Gastroesophageal sphincter (tissue), 4 donors: ENCODE results near the gene ZNF780B. TPM values are rescaled to one million over a fixed set of nuclear protein-coding genes. Genes with fewer than 3 reads are reported as not detected.
"Not testable (repeated sequence)": the region's sequence is repeated elsewhere in the genome, so short reads cannot be mapped to it uniquely, and the experiment has no call there.

Source experiments
- ATAC-seq: fragments of 150-250 bp; one replicate; pipeline ENCODE4 v1.9.1; 2016; ENCODE audit warnings: mild to moderate bottlenecking, moderate library complexity
- H3K27ac ChIP-seq, 4 donors: fragments of 200-600 bp; sonication (generic) in 3 of 4; 1 replicate in 3 of 4; 2 replicates in 1 of 4; pipeline ENCODE4 v1.5.1; 2016 to 2019
- H3K27me3 ChIP-seq: fragments of 200-600 bp; sonication (generic); one replicate; pipeline ENCODE4 v1.5.1; 2019
- H3K36me3 ChIP-seq, 2 donors: fragments of 200-600 bp; sonication (generic); one replicate each; pipeline ENCODE4 v1.5.1; 2019; ENCODE audit warnings: control low read depth in 1 of 2
- H3K4me1 ChIP-seq, 3 donors: fragments of 200-600 bp; sonication (generic); 1 replicate in 2 of 3; 2 replicates in 1 of 3; pipeline ENCODE4 v1.5.1; 2016 to 2019; ENCODE audit warnings: control low read depth in 2 of 3
- H3K4me3 ChIP-seq, 2 donors: fragments of 200-600 bp; sonication (generic); one replicate each; pipeline ENCODE4 v1.5.1; 2019; ENCODE audit warnings: mild to moderate bottlenecking in 1 of 2, moderate library complexity in 1 of 2
- H3K9me3 ChIP-seq, 3 donors: fragments of 200-600 bp; sonication (generic); one replicate each; pipeline ENCODE4 v1.5.1; 2017 to 2019; ENCODE audit warnings: control low read depth in 2 of 3
- CTCF ChIP-seq, 4 experiments: fragments of 200-600 bp in 2 of 4; fragments of 450-650 bp in 2 of 4; sonication (generic) in 1 of 4; IDR thresholded peaks; one replicate each; pipeline ENCODE4 v1.5.1; 2017 to 2019; ENCODE audit warnings: antibody characterized with exemption in 4 of 4, mild to moderate bottlenecking in 2 of 4, moderate library complexity in 2 of 4
- EP300 ChIP-seq: sonication (generic); formaldehyde crosslinking; IDR thresholded peaks from one replicate; pipeline ENCODE4 v1.6.1; 2017; ENCODE audit warnings: antibody characterized with exemption, mild to moderate bottlenecking
- POLR2A ChIP-seq, 2 donors: fragments of 450-650 bp; IDR thresholded peaks; one replicate each; pipeline ENCODE4 v1.6.1; 2017; ENCODE audit warnings: antibody characterized with exemption in 2 of 2, mild to moderate bottlenecking in 2 of 2, moderate library complexity in 1 of 2
- POLR2AphosphoS5 ChIP-seq: sonication (generic); formaldehyde crosslinking; IDR thresholded peaks from one replicate; pipeline ENCODE4 v1.6.1; 2017; ENCODE audit warnings: antibody characterized with exemption
- WGBS, 2 donors: methylation state at CpG; one replicate each; pipeline ENCODE4 v1.1.5; 2018; ENCODE audit warnings: low coverage in 1 of 2; 5-methylcytosine and 5-hydroxymethylcytosine counted together
- total RNA-seq, 4 donors: library from RNA; depleted of rRNA; stranded (reverse); fragments of >200 nt; gene quantifications; one replicate each; pipeline ENCODE4 v1.1.0, GENCODE V29; 2016

ZNF780B gene
- total RNA-seq, 4 donors from 2014 or later, result 14.5 to 22.5 (median 19.7) TPM

- Histone ChIP-seq H3K4me3 (no peak overlapping the region), H3K9me3 (peaks cover 0 to 31% (median 0%) of the 10 kb centered on the region in 3 donors), H3K36me3 (peaks cover 3 to 24% of the 10 kb centered on the region in 2 donors), H3K4me1 (peaks cover 0 to 28% (median 6%) of the 10 kb centered on the region in 3 donors), H3K27me3 (no peaks in the 10 kb centered on the region), H3K27ac (no peak overlapping the region)
- TF ChIP-seq POLR2A (IDR thresholded peaks at IDR 0.05), result no peak
- no peak for TF ChIP-seq CTCF (IDR thresholded peaks at IDR 0.05)
- TF ChIP-seq EP300, result no peak
- TF ChIP-seq POLR2AphosphoS5, result no peak
- ATAC-seq, result no peak
- WGBS, 2 donors, result 92 to 96% methylated on average over 2 of the region's 2 CpGs
Observed at GRCh38 chr19:40053491-40053890, 2.5 kb downstream of the ZNF780B start.

GRCh38 chr19:40041718-40042117 lies 14.3 kb downstream of the ZNF780B start:
- 100% methylated on average over 1 of the region's 1 CpG for WGBS, 2 donors
- peaks cover 17 to 44% of the 10 kb centered on the region in 2 donors for H3K36me3 ChIP-seq

GRCh38 chr19:40038047-40038446 lies 18.0 kb downstream of the ZNF780B start:
- ATAC-seq, H3K27ac ChIP-seq, H3K27me3 ChIP-seq, H3K4me1 ChIP-seq, H3K4me3 ChIP-seq: not testable (repeated sequence)
- WGBS, 2 donors, result 100% methylated on average over 1 of the region's 3 CpGs; no CpG with 5 or more reads in 1 of the 2 donors
- Histone ChIP-seq H3K9me3 (peaks cover 3 to 57% (median 4%) of the 10 kb centered on the region in 3 donors), H3K36me3 (peaks cover 0 to 37% of the 10 kb centered on the region in 2 donors)

More at GRCh38 chr19:40041718-40042117, 14.3 kb downstream of the ZNF780B start:
- peaks cover 0 to 57% (median 2%) of the 10 kb centered on the region in 3 donors for H3K9me3 ChIP-seq
- H3K27me3 ChIP-seq, H3K27ac ChIP-seq, H3K4me3 ChIP-seq, H3K4me1 ChIP-seq, ATAC-seq: not testable (repeated sequence)

- Histone ChIP-seq H3K36me3 (peaks cover 0 to 41% of the 10 kb centered on the region in 2 donors), H3K9me3 (peaks cover 6 to 70% (median 11%) of the 10 kb centered on the region in 3 donors), H3K4me3 (no peak overlapping the region), H3K27ac (no peak overlapping the region), H3K27me3 (no peaks in the 10 kb centered on the region), H3K4me1 (no peaks in the 10 kb centered on the region)
- WGBS, 2 donors, result 96% methylated on average over 4 of the region's 4 CpGs
- TF ChIP-seq EP300 (no peak), CTCF (IDR thresholded peaks at IDR 0.05) (no peak), POLR2AphosphoS5 (no peak), POLR2A (IDR thresholded peaks at IDR 0.05) (no peak)
- ATAC-seq, result no peak
Observed at GRCh38 chr19:40035996-40036395, 20.0 kb downstream of the ZNF780B start.

- ATAC-seq, result no peak
- 88 to 91% methylated on average over 1 to 2 of the region's 2 CpGs for WGBS, 2 donors
- no peak for TF ChIP-seq POLR2AphosphoS5
- no peak for TF ChIP-seq CTCF (IDR thresholded peaks at IDR 0.05)
- no peak for TF ChIP-seq POLR2A (IDR thresholded peaks at IDR 0.05)
- no peak for TF ChIP-seq EP300
Observed at GRCh38 chr19:40033989-40034560, 22.0 kb downstream of the ZNF780B start.

GRCh38 chr19:40026597-40026970 lies 29.4 kb downstream of the ZNF780B start:
- peaks cover 0 to 99% (median 9%) of the 10 kb centered on the region in 3 donors for H3K9me3 ChIP-seq
- no peak overlapping the region for H3K27ac ChIP-seq
- no peak for TF ChIP-seq CTCF (IDR thresholded peaks at IDR 0.05)
- no peak for TF ChIP-seq POLR2A (IDR thresholded peaks at IDR 0.05)
- TF ChIP-seq EP300, result no peak
- TF ChIP-seq POLR2AphosphoS5, result no peak
- no peaks in the 10 kb centered on the region for H3K4me1 ChIP-seq
- no peak overlapping the region for H3K4me3 ChIP-seq
- H3K27me3 ChIP-seq, result no peaks in the 10 kb centered on the region
- 96 to 100% methylated on average over 2 to 5 of the region's 5 CpGs for WGBS, 2 donors
- no peaks in the 10 kb centered on the region for H3K36me3 ChIP-seq
- no peak for ATAC-seq

More at GRCh38 chr19:40033989-40034560, 22.0 kb downstream of the ZNF780B start:
- Histone ChIP-seq H3K4me3 (no peak overlapping the region), H3K36me3 (peaks cover 0 to 41% of the 10 kb centered on the region in 2 donors), H3K27me3 (no peaks in the 10 kb centered on the region), H3K9me3 (peaks cover 6 to 90% (median 11%) of the 10 kb centered on the region in 3 donors), H3K4me1 (no peaks in the 10 kb centered on the region), H3K27ac (no peak overlapping the region)
